Neural crest cell (in vitro differentiated cells): ENCODE measurements around the gene CELSR3. TPM values are rescaled to one million over a fixed set of nuclear protein-coding genes. Genes with fewer than 3 reads are reported as not detected.
A peak's percentile ranks its signal among the peaks of the same experiment; 100 is the strongest.

Source experiments
- DNase-seq: peaks from one replicate; pipeline ENCODE4 v3.0.0; 2021; ENCODE audit warnings: low read depth, mixed read lengths, low spot score
- H3K27ac Mint-ChIP-seq: one replicate; pipeline ENCODE4 v1.8.0; 2021; ENCODE audit warnings: mild to moderate bottlenecking, mixed read lengths; ENCODE audit not compliant: unreplicated experiment
- H3K27me3 Mint-ChIP-seq: 2 replicates; pipeline ENCODE4 v1.8.0; 2021; ENCODE audit warnings: low read depth, mild to moderate bottlenecking, mixed read lengths
- H3K36me3 Mint-ChIP-seq: 2 replicates; pipeline ENCODE4 v1.8.0; 2021; ENCODE audit warnings: low read depth, mild to moderate bottlenecking, mixed read lengths
- H3K4me1 Mint-ChIP-seq: 2 replicates; pipeline ENCODE4 v1.8.0; 2021; ENCODE audit warnings: mixed read lengths
- H3K4me3 Mint-ChIP-seq: one replicate; pipeline ENCODE4 v1.8.0; 2021; ENCODE audit warnings: mild to moderate bottlenecking, mixed read lengths
- H3K9me3 Mint-ChIP-seq: 2 replicates; pipeline ENCODE4 v1.8.0; 2021; ENCODE audit warnings: mixed read lengths
- CTCF ChIP-seq: fragments of 200-600 bp; sonication (generic); conservative IDR thresholded peaks from 2 replicates; pipeline ENCODE4 v1.5.0; 2021; ENCODE audit warnings: antibody characterized with exemption, mild to moderate bottlenecking
- total RNA-seq: library from RNA; stranded (reverse); gene quantifications from 2 replicates; pipeline ENCODE4 v1.2.1, GENCODE V29; 2021

The CELSR3 gene
- total RNA-seq, 1 donor from 2014 or later = 27.2 TPM

- Mint-ChIP-seq H3K9me3 (no peaks in the 10 kb centered on the region), H3K36me3 (peaks cover 12% of the 10 kb centered on the region), H3K4me1 (peaks cover 9% of the 10 kb centered on the region), H3K27ac (no peak overlapping the region), H3K4me3 (peak overlapping the region; percentile 50), H3K27me3 (no peaks in the 10 kb centered on the region)
- no peak for DNase-seq
- no peak for TF ChIP-seq CTCF
These were observed 9.6 kb downstream of the CELSR3 start for GRCh38 chr3:48652923-48653715.

GRCh38 chr3:48651771-48652170, 10.9 kb downstream of the CELSR3 start:
- TF ChIP-seq CTCF = no peak
- Mint-ChIP-seq H3K4me1 (peaks cover 4% of the 10 kb centered on the region), H3K27ac (no peak overlapping the region), H3K36me3 (peaks cover 10% of the 10 kb centered on the region), H3K4me3 (no peak overlapping the region), H3K9me3 (no peaks in the 10 kb centered on the region), H3K27me3 (no peaks in the 10 kb centered on the region)
- no peak for DNase-seq

GRCh38 chr3:48650723-48651122, 12.0 kb downstream of the CELSR3 start:
- Mint-ChIP-seq H3K9me3 (no peaks in the 10 kb centered on the region), H3K36me3 (peaks cover 10% of the 10 kb centered on the region), H3K4me3 (peak overlapping the region; percentile 29), H3K4me1 (peaks cover 4% of the 10 kb centered on the region), H3K27me3 (no peaks in the 10 kb centered on the region), H3K27ac (no peak overlapping the region)
- TF ChIP-seq CTCF = no peak
- DNase-seq = no peak

GRCh38 chr3:48648188-48648850, 14.4 kb downstream of the CELSR3 start:
- TF ChIP-seq CTCF = no peak
- Mint-ChIP-seq H3K4me3 (no peak overlapping the region), H3K27ac (no peak overlapping the region), H3K4me1 (no peaks in the 10 kb centered on the region), H3K9me3 (no peaks in the 10 kb centered on the region), H3K27me3 (no peaks in the 10 kb centered on the region), H3K36me3 (peaks cover 6% of the 10 kb centered on the region)
- no peak for DNase-seq

- Mint-ChIP-seq H3K4me3 (no peak overlapping the region), H3K9me3 (no peaks in the 10 kb centered on the region), H3K4me1 (no peaks in the 10 kb centered on the region), H3K36me3 (peaks cover under 1% of the 10 kb centered on the region), H3K27me3 (no peaks in the 10 kb centered on the region), H3K27ac (no peak overlapping the region)
- TF ChIP-seq CTCF = no peak
- no peak for DNase-seq
These were observed 15.0 kb downstream of the CELSR3 start for GRCh38 chr3:48647714-48648113.
